K562 (cell line): Measurements from ENCODE around the gene ARNT2. TPM values are rescaled to one million over a fixed set of nuclear protein-coding genes. Genes with fewer than 3 reads are reported as not detected.

Source experiments
- ATAC-seq: fragments of 200-7000 bp; cut with Tn5 transposase; 3 replicates; pipeline ENCODE4 v1.9.1; 2020; ENCODE audit warnings: moderate library complexity
- BruUV-seq: library from RNA; stranded (reverse); fragments of 400-500 nt; replicated peaks from 2 replicates; lab custom pipeline; 2021; lab: Mats Ljungman, UMichigan
- CTCF ChIA-PET: fragments of 300-600 bp; formaldehyde crosslinking; extraction: SDS; loops from one replicate; lab custom pipeline; 2021; ENCODE audit warnings: low intra/inter-chr PET ratio; lab: Yijun Ruan, JAX
- POLR2A ChIA-PET: fragments of 300-600, 350-650 bp; sonication (Branson Sonifier 250); formaldehyde crosslinking; extraction: SDS; loops from one replicate; lab custom pipeline; 2021; ENCODE audit warnings: antibody characterized with exemption, inconsistent platforms; lab: Yijun Ruan, JAX
- DNase-seq, 4 experiments: peaks; one replicate each; pipeline versions ENCODE4 v3.0.0 to v3.0.0-alpha.2; 2011 to 2018; ENCODE audit warnings: low spot score in 3 of 4, mixed read lengths in 3 of 4; ENCODE audit errors: extremely low read depth in 1 of 4
- FAIRE-seq: peaks from 2 replicates; lab custom pipeline; 2011; peaks lifted over from hg19 to GRCh38; lab: Jason Lieb, UNC
- H2AFZ ChIP-seq: 2 replicates; pipeline ENCODE4 v1.6.0; 2011; ENCODE audit warnings: low read depth, low read length, control low read depth, inconsistent platforms
- H3K27ac ChIP-seq: fragments of 200-600 bp; 3 replicates; pipeline ENCODE4 v1.8.0; 2011; ENCODE audit warnings: low read depth, mild to moderate bottlenecking, control low read depth, inconsistent platforms, low read length, moderate library complexity, mixed read lengths; ENCODE audit errors: extremely low read depth
- H3K27me3 ChIP-seq, 2 experiments: fragments of 300-600 bp in 1 of 2; 2 replicates in 1 of 2; 3 replicates in 1 of 2; pipeline versions ENCODE4 v1.6.0 to v1.8.0; 2011; ENCODE audit warnings: inconsistent platforms in 2 of 2, low read length in 2 of 2, mild to moderate bottlenecking in 1 of 2, mixed read lengths in 1 of 2, moderate library complexity in 1 of 2; ENCODE audit not compliant: control insufficient read depth in 2 of 2, insufficient read depth in 2 of 2
- H3K36me3 ChIP-seq: fragments of 300-600 bp; 3 replicates; pipeline ENCODE4 v1.8.0; 2011; ENCODE audit warnings: mild to moderate bottlenecking, low read length, inconsistent platforms; ENCODE audit not compliant: control insufficient read depth, insufficient read depth
- H3K4me1 ChIP-seq, 2 experiments: fragments of 200-600 bp in 1 of 2; replicated peaks in 1 of 2; 2 replicates in 1 of 2; 3 replicates in 1 of 2; pipeline versions ENCODE4 v1.5.1 to v1.8.0; 2011; ENCODE audit warnings: inconsistent platforms in 2 of 2, low read length in 2 of 2, mild to moderate bottlenecking in 1 of 2, mixed read lengths in 1 of 2, moderate library complexity in 1 of 2; ENCODE audit not compliant: control insufficient read depth in 2 of 2, insufficient read depth in 2 of 2
- H3K4me2 ChIP-seq: 2 replicates; pipeline ENCODE4 v1.6.1; 2011; ENCODE audit warnings: low read length, control low read depth, inconsistent platforms, mixed read lengths; ENCODE audit not compliant: insufficient read depth
- H3K4me3 ChIP-seq: fragments of 200-600 bp; sonication (generic), shearing (Covaris generic); 2 replicates; pipeline ENCODE4 v1.5.1; 2016; ENCODE audit warnings: control low read depth, inconsistent platforms
- H3K79me2 ChIP-seq: fragments of 200-600 bp; 3 replicates; pipeline ENCODE4 v1.8.0; 2011; ENCODE audit warnings: low read length, inconsistent platforms; ENCODE audit not compliant: control insufficient read depth, insufficient read depth
- H3K9ac ChIP-seq, 2 experiments: 2 replicates each; pipeline versions ENCODE4 v1.6.0 to v1.6.1; 2011; ENCODE audit warnings: low read depth in 2 of 2, low read length in 2 of 2, control low read depth in 1 of 2, inconsistent platforms in 1 of 2, mild to moderate bottlenecking in 1 of 2, mixed read lengths in 1 of 2; ENCODE audit not compliant: insufficient read depth in 1 of 2
- H3K9me1 ChIP-seq: one replicate; pipeline ENCODE4 v1.6.0; 2011; ENCODE audit warnings: inconsistent platforms, mild to moderate bottlenecking, low read length, moderate library complexity; ENCODE audit not compliant: control insufficient read depth, insufficient read depth
- H3K9me3 ChIP-seq: replicated peaks from 2 replicates; pipeline ENCODE4 v1.5.1; 2011; ENCODE audit warnings: low read depth, low read length, inconsistent platforms; ENCODE audit not compliant: control insufficient read depth, insufficient read depth
- H4K20me1 ChIP-seq: replicated peaks from 2 replicates; pipeline ENCODE4 v1.6.1; 2011; ENCODE audit warnings: low read length, inconsistent platforms, mixed read lengths; ENCODE audit not compliant: control insufficient read depth, insufficient read depth
- HBP1 ChIP-seq: fragments of 450-650 bp; formaldehyde crosslinking; IDR thresholded peaks from 2 replicates; pipeline ENCODE4 v1.4.0; 2022; ENCODE audit warnings: missing genetic modification characterization
- WGBS: fragments of 100-300 bp; shearing (Covaris generic); methylation state at CpG from one replicate; pipeline ENCODE4 v1.1.6; 2016; ENCODE audit warnings: low coverage, mixed read lengths; ENCODE audit not compliant: insufficient coverage; ENCODE audit errors: missing lambda C conversion rate; 5-methylcytosine and 5-hydroxymethylcytosine counted together
- in situ Hi-C: fragments of 300-500 bp; cut with MboI; formaldehyde crosslinking; loops from 4 replicates; pipeline ENCODE4 v1.15.0; 2018; ENCODE audit warnings: inconsistent platforms, mixed read lengths
- intact Hi-C: fragments of 100-400 bp; cut with micrococcal nuclease; formaldehyde crosslinking; loops from 2 replicates; pipeline ENCODE4 v1.14.2; 2022
- polyA plus RNA-seq, 8 experiments: library from polyadenylated mRNA; depleted of rRNA in 4 of 8; stranded (reverse) in 5 of 8; unstranded in 3 of 8; fragments of >200 nt; fragmentation: Nextera tagmentation in 2 of 8; fragmentation: Illumina TruSeq in 1 of 8; extraction: Ambion mirVana in 2 of 8; extraction: Trizol in 1 of 8; gene quantifications; 2 replicates each; pipeline versions ENCODE4 v1.2.1 to v1.2.3, GENCODE V29; 2011 to 2014; ENCODE audit warnings: inconsistent platforms in 1 of 8, missing spikeins in 1 of 8
- total RNA-seq, 7 experiments: library from RNA; depleted of rRNA in 6 of 7; stranded (reverse); fragments of >200 nt in 6 of 7; fragmentation: Illumina TruSeq in 2 of 7; extraction: Trizol in 2 of 7; gene quantifications; 2 replicates each; pipeline versions ENCODE4 v1.2.1 to v1.2.3, GENCODE V29; 2011 to 2021; ENCODE audit warnings: low replicate concordance in 1 of 7
- TF ChIP-seq, protein P1 (sequence below): fragments of 250-450 bp; sonication (Bioruptor Pico); IDR thresholded peaks from 2 replicates; pipeline ENCODE4 v1.5.0; 2020; ENCODE audit warnings: mild to moderate bottlenecking
- TF ChIP-seq, protein P2 (sequence below), 2 experiments: fragments of 450-650 bp; IDR thresholded peaks; 2 replicates each; pipeline ENCODE4 v1.6.1; 2016; ENCODE audit warnings: mild to moderate bottlenecking in 2 of 2, borderline replicate concordance in 1 of 2, low read depth in 1 of 2, moderate library complexity in 1 of 2

The ARNT2 gene
- total and polyA plus RNA-seq, 9 of the 15 experiments (the other 6 are each of a cell fraction or from before 2014, with no cell fraction given), result 0.01 TPM; not detected in 8

DNA sequence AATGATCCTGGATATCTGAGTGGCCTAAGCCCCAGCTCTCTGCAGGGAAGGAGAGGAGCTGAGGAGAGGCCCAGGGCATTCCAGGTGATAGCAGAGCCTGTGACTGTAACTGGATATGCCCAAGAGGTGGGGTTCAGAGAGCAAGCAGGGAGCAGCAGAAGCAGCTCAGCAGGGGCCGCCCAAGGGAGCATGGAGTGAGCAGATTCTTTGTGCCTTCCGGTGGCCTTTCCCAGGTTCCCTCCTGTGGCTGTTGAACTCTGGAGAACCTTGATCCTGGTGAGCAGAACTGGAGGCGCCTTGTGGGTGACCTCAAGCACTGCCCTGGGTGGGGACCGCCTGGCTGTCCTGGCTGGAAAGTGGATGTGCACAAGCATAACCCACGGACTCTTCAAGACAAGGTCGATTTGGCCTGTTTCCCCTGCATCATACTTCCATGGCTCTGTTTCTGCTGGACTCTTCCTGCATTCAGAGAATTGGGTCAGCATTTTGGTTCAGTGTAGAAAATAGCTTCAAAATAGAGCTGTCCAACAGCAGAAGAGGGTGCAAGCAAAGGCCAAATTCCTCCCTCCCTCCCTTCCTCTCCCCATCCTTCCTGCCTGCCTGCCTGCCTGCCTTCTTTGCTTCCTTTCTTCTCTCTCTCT lies 76.1 kb downstream of the ARNT2 start:
- ChIA-PET CTCF (no interaction called here), POLR2A (no interaction called here)
- FAIRE-seq, result no peak
- WGBS, result 6% methylated on average over 6 of the region's 6 CpGs
- no peak for DNase-seq
- Histone ChIP-seq H3K4me3 (no peak overlapping the region), H3K27me3 (no peaks in the 10 kb centered on the region), H3K79me2 (no peaks in the 10 kb centered on the region), H3K27ac (no peak overlapping the region), H3K36me3 (no peaks in the 10 kb centered on the region), H4K20me1 (no peaks in the 10 kb centered on the region), H3K9ac (no peak overlapping the region; a peak in 1 of 4 replicates), H3K4me1 (no peaks in the 10 kb centered on the region), H3K9me1 (no peaks in the 10 kb centered on the region), H3K9me3 (no peaks in the 10 kb centered on the region), H3K4me2 (no peak overlapping the region), H2AFZ (no peak overlapping the region)
- ATAC-seq, result no peak
- intact Hi-C loops, result no loop called here
- in situ Hi-C loops, result no loop called here
- BruUV-seq, result no TSS peak
- TF ChIP-seq HBP1, result no peak
- TF ChIP-seq, protein P1, sequence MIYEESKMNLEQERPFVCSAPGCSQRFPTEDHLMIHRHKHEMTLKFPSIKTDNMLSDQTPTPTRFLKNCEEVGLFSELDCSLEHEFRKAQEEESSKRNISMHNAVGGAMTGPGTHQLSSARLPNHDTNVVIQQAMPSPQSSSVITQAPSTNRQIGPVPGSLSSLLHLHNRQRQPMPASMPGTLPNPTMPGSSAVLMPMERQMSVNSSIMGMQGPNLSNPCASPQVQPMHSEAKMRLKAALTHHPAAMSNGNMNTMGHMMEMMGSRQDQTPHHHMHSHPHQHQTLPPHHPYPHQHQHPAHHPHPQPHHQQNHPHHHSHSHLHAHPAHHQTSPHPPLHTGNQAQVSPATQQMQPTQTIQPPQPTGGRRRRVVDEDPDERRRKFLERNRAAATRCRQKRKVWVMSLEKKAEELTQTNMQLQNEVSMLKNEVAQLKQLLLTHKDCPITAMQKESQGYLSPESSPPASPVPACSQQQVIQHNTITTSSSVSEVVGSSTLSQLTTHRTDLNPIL, result no peak
- TF ChIP-seq, protein P2, sequence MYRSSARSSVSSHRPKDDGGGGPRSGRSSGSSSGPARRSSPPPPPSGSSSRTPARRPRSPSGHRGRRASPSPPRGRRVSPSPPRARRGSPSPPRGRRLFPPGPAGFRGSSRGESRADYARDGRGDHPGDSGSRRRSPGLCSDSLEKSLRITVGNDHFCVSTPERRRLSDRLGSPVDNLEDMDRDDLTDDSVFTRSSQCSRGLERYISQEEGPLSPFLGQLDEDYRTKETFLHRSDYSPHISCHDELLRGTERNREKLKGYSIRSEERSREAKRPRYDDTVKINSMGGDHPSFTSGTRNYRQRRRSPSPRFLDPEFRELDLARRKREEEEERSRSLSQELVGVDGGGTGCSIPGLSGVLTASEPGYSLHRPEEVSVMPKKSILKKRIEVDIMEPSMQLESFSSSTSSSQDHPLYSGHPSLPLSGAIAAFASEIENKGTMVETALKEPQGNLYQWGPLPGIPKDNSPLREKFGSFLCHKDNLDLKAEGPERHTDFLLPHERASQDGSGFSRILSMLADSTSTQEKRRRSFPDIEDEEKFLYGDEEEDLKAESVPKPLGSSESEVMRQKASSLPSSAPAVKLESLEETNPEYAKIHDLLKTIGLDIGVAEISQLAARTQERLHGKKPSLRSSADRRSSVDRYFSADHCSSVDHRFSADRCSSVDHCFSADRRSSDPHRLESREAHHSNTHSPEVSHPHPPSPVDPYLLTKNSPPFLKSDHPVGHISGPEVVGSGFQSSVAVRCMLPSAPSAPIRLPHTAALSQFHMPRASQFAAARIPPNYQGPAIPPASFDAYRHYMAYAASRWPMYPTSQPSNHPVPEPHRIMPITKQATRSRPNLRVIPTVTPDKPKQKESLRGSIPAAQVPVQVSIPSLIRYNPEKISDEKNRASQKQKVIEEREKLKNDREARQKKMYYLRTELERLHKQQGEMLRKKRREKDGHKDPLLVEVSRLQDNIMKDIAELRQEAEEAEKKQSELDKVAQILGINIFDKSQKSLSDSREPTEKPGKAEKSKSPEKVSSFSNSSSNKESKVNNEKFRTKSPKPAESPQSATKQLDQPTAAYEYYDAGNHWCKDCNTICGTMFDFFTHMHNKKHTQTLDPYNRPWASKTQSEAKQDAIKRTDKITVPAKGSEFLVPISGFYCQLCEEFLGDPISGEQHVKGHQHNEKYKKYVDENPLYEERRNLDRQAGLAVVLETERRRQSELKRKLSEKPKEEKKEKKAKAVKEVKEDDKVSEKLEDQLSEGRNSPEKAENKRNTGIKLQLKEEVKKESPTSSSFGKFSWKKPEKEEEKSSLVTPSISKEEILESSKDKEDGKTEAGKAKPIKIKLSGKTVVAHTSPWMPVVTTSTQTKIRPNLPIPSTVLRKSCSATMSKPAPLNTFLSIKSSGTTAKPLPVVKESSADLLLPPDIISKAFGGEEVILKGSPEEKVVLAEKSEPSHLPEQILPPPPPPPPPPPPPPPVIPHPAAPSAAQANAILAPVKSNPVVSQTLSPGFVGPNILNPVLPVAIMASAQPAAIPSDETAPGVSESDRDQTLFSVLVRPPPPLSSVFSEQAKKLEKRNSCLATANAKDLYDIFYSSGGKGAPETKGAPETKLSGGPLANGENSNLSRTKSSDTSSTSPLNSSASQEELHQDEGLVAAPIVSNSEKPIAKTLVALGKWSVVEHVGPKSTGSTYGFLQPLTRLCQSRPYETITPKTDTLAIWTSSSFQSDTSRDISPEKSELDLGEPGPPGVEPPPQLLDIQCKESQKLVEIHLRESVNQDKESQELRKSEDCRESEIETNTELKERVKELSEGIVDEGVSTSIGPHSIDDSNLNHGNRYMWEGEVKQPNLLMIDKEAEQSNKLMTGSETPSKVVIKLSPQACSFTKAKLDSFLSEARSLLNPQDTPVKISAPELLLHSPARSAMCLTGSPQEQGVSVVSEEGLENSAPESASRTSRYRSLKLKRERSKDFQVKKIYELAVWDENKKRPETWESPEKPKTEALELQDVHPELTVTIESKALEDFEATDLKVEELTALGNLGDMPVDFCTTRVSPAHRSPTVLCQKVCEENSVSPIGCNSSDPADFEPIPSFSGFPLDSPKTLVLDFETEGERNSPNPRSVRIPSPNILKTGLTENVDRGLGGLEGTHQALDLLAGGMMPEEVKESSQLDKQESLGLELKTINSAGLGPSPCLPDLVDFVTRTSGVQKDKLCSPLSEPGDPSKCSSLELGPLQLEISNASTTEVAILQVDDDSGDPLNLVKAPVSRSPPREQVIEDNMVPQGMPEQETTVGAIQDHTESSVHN (IDR thresholded peaks at IDR 0.05; ENCODE audit: borderline replicate concordance in 1 of 2, low read depth in 1 of 2), result no peak
